T-cell (primary cell): Measurements from ENCODE around the gene CDS2. TPM values are rescaled to one million over a fixed set of nuclear protein-coding genes. Genes with fewer than 3 reads are reported as not detected.

Source experiments
- ATAC-seq, 4 experiments: fragments of 200-7000 bp in 3 of 4; fragments of 150-1000 bp in 1 of 4; cut with Tn5 transposase; replicated peaks in 1 of 4; 1 replicate in 3 of 4; 2 replicates in 1 of 4; pipeline ENCODE4 v1.10.0; 2021; ENCODE audit warnings: moderate library complexity in 3 of 4, mild to moderate bottlenecking in 2 of 4, moderate number of reproducible peaks in 1 of 4
- CTCF ChIA-PET, 2 donors: fragments of 300-600 bp; sonication (Branson Sonifier 250); formaldehyde crosslinking; loops; one replicate each; lab custom pipeline; 2022; ENCODE audit warnings: antibody characterized with exemption in 2 of 2; lab: Charles Lee
- POLR2A ChIA-PET, 2 donors: fragments of 300-600 bp; sonication (Branson Sonifier 250); formaldehyde crosslinking; loops; one replicate each; lab custom pipeline; 2022; ENCODE audit warnings: antibody characterized with exemption in 2 of 2; lab: Charles Lee
- DNase-seq, 35 experiments: peaks; one replicate each; pipeline versions ENCODE4 v3.0.0 to v3.0.0-alpha.2; 2013 to 2023
- H3K27ac ChIP-seq: one replicate; pipeline ENCODE4 v1.5.1; 2013; ENCODE audit warnings: low read length
- H3K27me3 ChIP-seq, 2 experiments: replicated peaks in 1 of 2; 1 replicate in 1 of 2; 2 replicates in 1 of 2; pipeline versions ENCODE4 v1.6.1 to v1.7.0; 2013; ENCODE audit warnings: low read length in 1 of 2, mixed read lengths in 1 of 2; ENCODE audit not compliant: control insufficient read depth in 2 of 2, insufficient read depth in 2 of 2; ENCODE audit errors: extremely low read depth in 1 of 2
- H3K36me3 ChIP-seq, 2 donors: 1 replicate in 1 of 2; 2 replicates in 1 of 2; pipeline versions ENCODE4 v1.6.1 to v1.7.0; 2013; ENCODE audit warnings: low read length in 1 of 2; ENCODE audit not compliant: control insufficient read depth in 2 of 2, insufficient read depth in 1 of 2; ENCODE audit errors: extremely low read depth in 1 of 2
- H3K4me1 ChIP-seq, 2 experiments: 1 replicate in 1 of 2; 2 replicates in 1 of 2; pipeline versions ENCODE4 v1.6.1 to v1.7.0; 2013; ENCODE audit warnings: low read length in 2 of 2, mixed read lengths in 1 of 2; ENCODE audit not compliant: insufficient read depth in 2 of 2, control insufficient read depth in 1 of 2; ENCODE audit errors: extremely low read depth in 1 of 2
- H3K4me3 ChIP-seq, 2 donors: 1 replicate in 1 of 2; 2 replicates in 1 of 2; pipeline versions ENCODE4 v1.5.1 to v1.7.0; 2013; ENCODE audit warnings: mild to moderate bottlenecking in 2 of 2, low read length in 1 of 2, moderate library complexity in 1 of 2; ENCODE audit not compliant: control insufficient read depth in 1 of 2; ENCODE audit errors: extremely low read depth in 1 of 2
- H3K9me3 ChIP-seq: 2 replicates; pipeline ENCODE4 v1.7.0; 2013
- H3K27ac Mint-ChIP-seq, 2 donors: one replicate each; pipeline ENCODE4 v1.8.0; 2020 to 2021; ENCODE audit warnings: mild to moderate bottlenecking in 2 of 2, mixed read lengths in 2 of 2
- H3K27me3 Mint-ChIP-seq, 2 donors: one replicate each; pipeline ENCODE4 v1.8.0; 2021 to 2022; ENCODE audit warnings: mixed read lengths in 2 of 2
- H3K36me3 Mint-ChIP-seq: one replicate; pipeline ENCODE4 v1.8.0; 2021; ENCODE audit warnings: mixed read lengths
- H3K4me1 Mint-ChIP-seq, 3 donors: one replicate each; pipeline ENCODE4 v1.8.0; 2020 to 2022; ENCODE audit warnings: mixed read lengths in 3 of 3, mild to moderate bottlenecking in 1 of 3
- H3K4me3 Mint-ChIP-seq, 3 donors: one replicate each; pipeline ENCODE4 v1.8.0; 2020 to 2022; ENCODE audit warnings: mild to moderate bottlenecking in 3 of 3, mixed read lengths in 3 of 3, moderate library complexity in 3 of 3
- H3K9me3 Mint-ChIP-seq, 3 donors: one replicate each; pipeline ENCODE4 v1.8.0; 2020 to 2022; ENCODE audit warnings: mixed read lengths in 3 of 3
- WGBS: methylation state at CpG from one replicate; pipeline ENCODE4 v1.1.5; 2013; ENCODE audit warnings: missing lambda C conversion rate; ENCODE audit not compliant: insufficient coverage; 5-methylcytosine and 5-hydroxymethylcytosine counted together
- total RNA-seq, 35 experiments: library from RNA in 6 of 35; stranded (reverse) in 6 of 35; fragments of 120-200 nt in 1 of 35; gene quantifications; one replicate each; pipeline versions ENCODE4 v1.2.1 to v1.2.4 and lab custom pipeline; 2013 to 2026

Gene CDS2
- total RNA-seq, 5 donors from 2014 or later (not counting 1 experiment from before 2014, with no cell fraction given), result 47.1 to 62.2 (median 48.9) TPM

- Mint-ChIP-seq H3K9me3 (no peaks in the 10 kb centered on the region), H3K36me3 (peaks cover 63% of the 10 kb centered on the region), H3K27me3 (no peaks in the 10 kb centered on the region), H3K4me1 (no peaks in the 10 kb centered on the region), H3K4me3 (no peak overlapping the region), H3K27ac (no peak overlapping the region)
- Histone ChIP-seq H3K36me3 (peaks cover 11 to 80% of the 10 kb centered on the region in 2 donors), H3K27me3 (no peaks in the 10 kb centered on the region), H3K27ac (no peak overlapping the region), H3K9me3 (no peaks in the 10 kb centered on the region), H3K4me1 (no peaks in the 10 kb centered on the region), H3K4me3 (no peak overlapping the region)
- POLR2A ChIA-PET, result interaction anchor here in 1 of 2 donors (0.6 kb wide), 1 partner anchor 84 kb away, joined by 6 read pairs; no protein-coding TSS in a partner anchor
- ATAC-seq (no peak), DNase-seq (no peak)
- CTCF ChIA-PET, result interaction anchor here in 1 of 2 donors (1.1 kb wide), 1 partner anchor 10 kb away, joined by 4 read pairs; no protein-coding TSS in a partner anchor
Measured at GRCh38 chr20:5181958-5182357, 55.1 kb downstream of the CDS2 start.

DNA sequence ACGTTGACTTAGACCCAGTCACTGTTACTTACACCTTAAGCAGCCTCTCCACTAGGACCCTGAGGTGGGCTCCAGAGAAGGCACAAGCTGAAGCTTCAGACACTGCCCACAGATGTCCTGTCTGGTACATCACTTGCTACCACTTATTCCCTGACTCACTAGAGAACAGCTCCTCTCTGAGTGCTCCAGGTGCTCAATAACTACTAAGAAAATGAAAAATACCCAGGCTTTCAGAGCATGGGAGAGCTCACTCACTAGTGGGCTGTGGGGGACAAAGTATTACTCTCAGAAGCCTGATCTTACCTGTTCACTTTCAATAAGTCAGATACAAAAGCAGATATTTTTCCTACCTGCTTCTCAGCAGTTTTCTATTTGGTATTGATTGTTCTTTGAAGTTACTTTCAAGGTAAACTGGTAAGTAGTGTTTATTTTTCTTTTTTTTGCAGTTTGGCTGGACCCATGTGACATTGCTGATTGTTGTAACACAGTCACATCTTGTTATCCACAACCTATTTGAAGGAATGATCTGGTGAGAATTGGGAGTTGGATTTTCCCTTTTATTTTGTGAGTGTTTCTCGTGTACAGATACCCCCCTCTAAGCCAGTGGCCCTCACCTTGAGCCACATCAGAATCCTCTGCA is 55.9 kb downstream of the CDS2 start:
- WGBS, result 92% methylated on average over 1 of the region's 2 CpGs
- ATAC-seq, result no peak

DNA sequence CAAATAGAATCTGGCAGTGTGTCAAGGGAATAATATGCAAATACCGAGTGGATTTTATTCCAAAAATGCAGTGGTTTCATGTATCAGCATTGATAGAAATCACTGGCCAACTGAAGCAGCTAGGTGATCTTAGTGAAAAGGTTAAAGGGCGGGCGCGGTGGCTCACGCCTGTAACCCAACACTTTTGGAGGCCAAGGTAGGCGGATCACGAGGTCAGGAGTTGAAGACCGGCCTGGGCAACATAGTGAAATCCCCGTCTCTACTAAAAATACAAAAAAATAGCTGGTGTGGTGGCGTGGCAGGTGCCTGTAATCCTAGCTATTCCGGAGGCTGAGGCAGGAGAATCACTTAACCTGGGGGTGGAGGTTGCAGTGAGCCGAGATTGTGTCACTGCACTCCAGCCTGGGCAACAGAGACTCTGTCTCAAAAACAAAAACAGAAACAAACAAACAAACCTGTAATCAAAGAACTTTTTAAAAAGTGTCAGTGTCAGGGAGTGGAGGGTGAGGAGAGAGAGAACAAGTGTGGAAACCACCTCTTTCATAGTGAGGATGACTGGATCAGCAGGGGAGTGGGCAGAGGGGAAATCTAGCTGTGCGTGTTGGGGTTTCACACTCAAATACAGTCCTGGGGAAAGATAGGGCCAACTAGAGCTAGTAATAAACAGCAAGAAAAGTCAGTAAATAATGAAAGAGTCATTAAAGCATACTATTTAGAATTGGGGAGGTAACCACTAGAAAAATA is 57.1 kb downstream of the CDS2 start:
- Mint-ChIP-seq H3K27me3 (no peaks in the 10 kb centered on the region), H3K27ac (no peak overlapping the region), H3K36me3 (peaks cover 61% of the 10 kb centered on the region), H3K4me3 (no peak overlapping the region), H3K9me3 (no peaks in the 10 kb centered on the region), H3K4me1 (no peaks in the 10 kb centered on the region)
- ChIA-PET POLR2A (interaction anchor here in 1 of 2 donors (0.6 kb wide), 1 partner anchor 53 kb away, joined by 3 read pairs; no protein-coding TSS in a partner anchor), CTCF (interaction anchor here in 1 of 2 donors (1.9 kb wide), 1 partner anchor 57 kb away, joined by 5 read pairs; the partner anchor contains the start of gene CDS2)
- peaks cover 10 to 71% of the 10 kb centered on the region in 2 donors for H3K36me3 ChIP-seq
- no peak overlapping the region for H3K27ac ChIP-seq
- H3K27me3 ChIP-seq, result no peaks in the 10 kb centered on the region
- no peaks in the 10 kb centered on the region for H3K4me1 ChIP-seq
- WGBS, result 100% methylated on average over 1 of the region's 13 CpGs
- no peaks in the 10 kb centered on the region for H3K9me3 ChIP-seq
- H3K4me3 ChIP-seq, result no peak overlapping the region
- ATAC-seq (no peak), DNase-seq (no peak)

More for the DNA sequence above, 55.9 kb downstream of the CDS2 start:
- no peaks in the 10 kb centered on the region for H3K9me3 Mint-ChIP-seq
- H3K9me3 ChIP-seq, result no peaks in the 10 kb centered on the region
- no peaks in the 10 kb centered on the region for H3K4me1 ChIP-seq
- peak overlapping the region in 1 of 2 donors; percentile 60 for H3K27ac Mint-ChIP-seq
- no peaks in the 10 kb centered on the region for H3K27me3 Mint-ChIP-seq
- no peaks in the 10 kb centered on the region for H3K4me1 Mint-ChIP-seq
- no peak overlapping the region for H3K4me3 Mint-ChIP-seq
- no peaks in the 10 kb centered on the region for H3K27me3 ChIP-seq
- no peak overlapping the region for H3K4me3 ChIP-seq
- peaks cover 11 to 75% of the 10 kb centered on the region in 2 donors for H3K36me3 ChIP-seq
- no peak for DNase-seq
- no peak overlapping the region for H3K27ac ChIP-seq
- peaks cover 65% of the 10 kb centered on the region for H3K36me3 Mint-ChIP-seq
- CTCF ChIA-PET, result interaction anchor here in 1 of 2 donors (1.1 kb wide), 1 partner anchor 10 kb away, joined by 4 read pairs; no protein-coding TSS in a partner anchor
- POLR2A ChIA-PET, result interaction anchor here in 1 of 2 donors (0.5 to 0.6 kb wide), 2 partner anchors 56 to 85 kb away, joined by 5 to 6 read pairs; partner anchors contain the start of gene CDS2

GRCh38 chr20:5184684-5185083 is 57.9 kb downstream of the CDS2 start:
- no peaks in the 10 kb centered on the region for H3K9me3 ChIP-seq
- peaks cover 6 to 71% of the 10 kb centered on the region in 2 donors for H3K36me3 ChIP-seq
- H3K27ac ChIP-seq, result no peak overlapping the region
- ChIA-PET CTCF (interaction anchor here in 1 of 2 donors (1.9 kb wide), 1 partner anchor 58 kb away, joined by 5 read pairs; the partner anchor contains the start of gene CDS2), POLR2A (no interaction called here)
- Mint-ChIP-seq H3K27me3 (no peaks in the 10 kb centered on the region), H3K9me3 (no peaks in the 10 kb centered on the region), H3K4me1 (no peaks in the 10 kb centered on the region), H3K4me3 (no peak overlapping the region), H3K36me3 (peaks cover 62% of the 10 kb centered on the region), H3K27ac (peak overlapping the region in 1 of 2 donors; percentile 48)
- ATAC-seq (no peak), DNase-seq (no peak)
- H3K4me3 ChIP-seq, result no peak overlapping the region
- H3K4me1 ChIP-seq, result no peaks in the 10 kb centered on the region
- no CpG with 5 or more reads among the region's 1 CpG for WGBS
- no peaks in the 10 kb centered on the region for H3K27me3 ChIP-seq

DNA sequence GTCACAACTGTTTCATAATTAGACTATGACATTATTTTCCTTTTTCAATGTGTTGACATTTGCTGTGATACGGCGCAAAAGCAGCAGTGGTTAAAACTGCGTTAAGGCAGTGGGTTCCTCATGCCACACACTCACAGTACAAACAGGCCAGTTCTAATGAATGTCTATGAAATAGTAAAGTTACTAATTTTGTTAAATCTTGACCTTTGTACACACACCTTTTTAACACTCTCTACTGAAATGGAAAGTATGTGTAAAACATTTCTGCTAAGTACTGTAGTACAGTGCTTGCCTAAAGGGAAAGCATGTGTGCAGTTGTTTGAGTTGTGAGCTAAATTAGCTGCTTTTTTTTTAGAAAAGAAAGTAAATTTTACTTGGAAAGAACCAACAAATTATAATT is 60.3 kb downstream of the CDS2 start:
- ChIA-PET POLR2A (interaction anchor here in 1 of 2 donors (1.1 kb wide), 1 partner anchor 54 kb away, joined by 5 read pairs; no protein-coding TSS in a partner anchor), CTCF (interaction anchor here in 1 of 2 donors (1.3 to 1.4 kb wide), 2 partner anchors 18 to 61 kb away, joined by 3 to 7 read pairs; partner anchors contain the start of gene CDS2)
- no peak overlapping the region for H3K27ac ChIP-seq
- WGBS, result no CpG with 5 or more reads among the region's 3 CpGs
- H3K4me3 Mint-ChIP-seq, result no peak overlapping the region
- no peak overlapping the region for H3K27ac Mint-ChIP-seq
- H3K27me3 ChIP-seq, result no peaks in the 10 kb centered on the region
- no peaks in the 10 kb centered on the region for H3K9me3 Mint-ChIP-seq
- peaks cover 55% of the 10 kb centered on the region for H3K36me3 Mint-ChIP-seq
- no peaks in the 10 kb centered on the region for H3K4me1 ChIP-seq
- no peak for DNase-seq
- H3K36me3 ChIP-seq, result peaks cover 6 to 75% of the 10 kb centered on the region in 2 donors
- H3K27me3 Mint-ChIP-seq, result no peaks in the 10 kb centered on the region
- H3K4me3 ChIP-seq, result no peak overlapping the region
- ATAC-seq, result no peak
- H3K9me3 ChIP-seq, result no peaks in the 10 kb centered on the region
- H3K4me1 Mint-ChIP-seq, result peaks cover 0 to 1% (median 1%) of the 10 kb centered on the region in 3 donors

DNA sequence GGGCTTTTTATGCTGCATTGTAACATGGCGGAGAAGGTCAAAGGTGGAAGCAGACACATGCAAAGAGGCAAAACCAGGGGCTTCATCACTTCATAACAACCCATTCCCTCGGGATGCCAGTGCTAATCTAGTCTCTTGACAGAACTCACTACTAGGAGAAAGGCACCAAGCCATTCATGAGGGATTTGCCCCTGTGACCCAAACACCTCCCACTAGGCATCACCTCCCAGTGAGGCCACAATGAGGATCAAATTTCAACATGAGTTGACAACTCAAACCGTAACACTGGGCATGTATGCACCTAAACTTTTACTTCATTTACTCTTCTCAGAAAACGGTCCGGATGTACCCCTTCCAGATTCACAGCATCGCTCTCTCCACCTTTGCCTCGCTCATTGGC is 61.9 kb downstream of the CDS2 start:
- ChIA-PET POLR2A (no interaction called here), CTCF (interaction anchor here in 1 of 2 donors (1.3 to 1.4 kb wide), 2 partner anchors 16 to 62 kb away, joined by 3 to 7 read pairs; partner anchors contain the start of gene CDS2)
- H3K4me1 Mint-ChIP-seq, result peaks cover 2 to 6% (median 6%) of the 10 kb centered on the region in 3 donors
- H3K4me3 ChIP-seq, result no peak overlapping the region
- H3K36me3 ChIP-seq, result peaks cover 7 to 65% of the 10 kb centered on the region in 2 donors
- H3K27me3 Mint-ChIP-seq, result no peaks in the 10 kb centered on the region
- no peaks in the 10 kb centered on the region for H3K9me3 Mint-ChIP-seq
- H3K27ac ChIP-seq, result no peak overlapping the region
- H3K36me3 Mint-ChIP-seq, result peaks cover 39% of the 10 kb centered on the region
- H3K4me3 Mint-ChIP-seq, result no peak overlapping the region
- WGBS, result 94% methylated on average over 6 of the region's 7 CpGs
- no peak for DNase-seq
- ATAC-seq, result no peak
- H3K27ac Mint-ChIP-seq, result no peak overlapping the region
- H3K27me3 ChIP-seq, result no peaks in the 10 kb centered on the region
- H3K9me3 ChIP-seq, result no peaks in the 10 kb centered on the region
- H3K4me1 ChIP-seq, result no peaks in the 10 kb centered on the region
